Measurements from ENCODE around the gene ABCA4.
A peak's percentile ranks its signal among the peaks of the same experiment; 100 is the strongest.

The ABCA4 gene

GRCh38 chr1:94047949-94048348, 73.0 kb downstream of the ABCA4 start:
- DNase-seq: no peak

DNA sequence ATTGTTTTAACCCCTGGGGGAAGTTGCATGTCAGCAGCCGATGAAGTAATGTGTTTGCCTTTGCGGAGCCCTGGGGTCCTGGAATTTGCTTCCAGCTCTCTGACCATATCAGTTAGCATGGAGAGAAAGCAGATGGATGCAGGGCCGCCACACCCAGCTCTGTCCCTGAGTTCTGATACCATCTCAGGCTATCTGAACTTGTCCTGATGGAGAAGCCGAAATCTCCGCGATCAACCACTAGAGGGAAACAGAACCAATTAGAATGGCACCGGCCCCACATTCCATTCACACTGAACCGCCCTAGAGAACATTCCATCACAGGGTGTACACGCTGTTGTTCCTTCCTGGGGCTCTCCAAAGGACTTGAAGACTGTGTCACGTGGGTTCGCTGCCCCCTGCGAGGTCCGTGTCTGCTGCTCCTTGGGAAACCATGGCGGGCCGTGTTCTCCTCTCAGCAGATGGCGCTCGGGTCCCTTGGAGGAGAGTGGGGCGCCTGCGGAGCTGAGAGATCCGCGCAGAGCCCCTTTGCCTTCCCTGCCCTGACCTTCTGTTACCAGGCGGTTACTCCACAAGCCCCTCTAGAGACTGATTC, 75.4 kb downstream of the ABCA4 start:
- peak; percentile 28 for DNase-seq

DNA sequence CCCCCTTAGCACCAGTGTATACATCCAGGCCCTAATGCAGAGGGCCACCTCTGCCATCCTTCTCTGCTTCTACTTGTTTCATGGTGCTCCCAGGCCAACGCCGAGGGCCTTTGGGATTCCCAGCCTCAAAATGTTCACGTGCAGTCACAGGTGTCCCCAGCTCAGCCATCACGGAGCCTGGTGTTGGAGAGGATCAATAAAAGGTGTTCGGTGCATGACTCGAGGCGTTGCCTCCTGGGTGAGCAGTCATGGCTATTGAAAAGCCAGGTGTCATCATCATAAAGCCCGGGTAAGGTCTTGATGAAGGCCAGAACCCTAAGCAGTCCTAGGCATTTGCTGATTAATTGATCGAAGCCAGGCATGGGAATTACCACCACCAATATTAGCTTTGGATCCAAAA, 76.1 kb downstream of the ABCA4 start:
- no peak for DNase-seq

DNA sequence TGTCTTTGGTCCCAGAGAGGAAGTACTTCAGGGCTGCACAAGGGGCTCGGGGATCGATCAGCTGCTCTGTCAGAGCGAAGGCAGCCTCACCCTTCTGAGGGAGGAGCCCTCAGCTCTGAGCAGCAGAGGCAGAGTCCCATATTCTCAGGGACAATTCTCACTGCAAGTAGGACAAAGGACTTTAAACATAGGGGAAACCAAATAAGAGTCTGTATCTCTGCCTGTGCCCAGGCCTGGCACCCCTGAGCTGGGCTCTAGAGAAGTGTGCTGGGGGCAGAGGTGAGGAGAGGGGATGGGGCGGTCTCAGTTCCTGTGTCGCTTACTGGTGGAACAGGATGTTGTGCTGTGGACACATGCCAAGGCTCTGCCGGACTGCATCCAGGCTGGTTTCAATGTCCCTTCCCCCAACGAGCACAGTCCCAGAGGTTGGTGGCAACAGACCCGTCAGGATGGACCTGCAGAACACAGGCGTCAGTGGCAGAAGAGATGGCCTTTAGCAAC, 76.6 kb downstream of the ABCA4 start:
- peak; percentile 16 for DNase-seq

- no peak for DNase-seq
These were observed 77.1 kb downstream of the ABCA4 start for GRCh38 chr1:94043738-94044289.

- DNase-seq: no peak
These were observed 78.6 kb downstream of the ABCA4 start for GRCh38 chr1:94042388-94042787.

DNA sequence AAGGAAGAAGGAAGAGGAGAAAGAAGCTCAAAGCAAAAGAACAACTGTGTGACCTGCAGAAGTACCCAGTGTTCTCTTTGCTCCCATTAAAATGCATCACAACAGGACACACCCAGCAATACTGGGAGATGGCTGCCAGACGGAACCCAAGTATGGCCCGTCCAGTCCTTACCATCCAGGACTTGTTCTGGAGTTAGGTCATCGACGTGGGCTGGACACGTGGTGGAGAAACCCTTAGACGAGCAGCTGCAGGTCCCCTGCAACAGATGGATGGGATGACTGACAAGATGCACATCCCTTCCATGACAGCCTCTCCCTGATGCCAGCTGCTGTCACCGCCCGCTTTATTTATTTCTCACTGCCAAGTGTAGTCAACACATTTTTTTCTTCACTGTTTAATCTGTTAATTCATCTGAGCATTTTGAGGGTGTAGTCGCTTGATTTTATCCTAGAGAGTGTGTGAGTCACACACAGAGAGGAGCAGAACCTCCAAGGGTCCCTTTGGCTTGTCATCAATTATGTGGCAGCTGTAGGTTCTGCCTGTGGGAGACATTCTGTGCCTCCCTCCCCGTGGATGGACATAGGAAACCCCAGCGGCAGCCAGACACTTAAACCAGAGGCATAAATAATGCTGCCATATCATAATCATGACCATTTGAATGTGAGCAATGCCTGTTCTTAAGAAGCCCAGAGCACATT, 80.9 kb downstream of the ABCA4 start:
- DNase-seq: no peak

GRCh38 chr1:94039514-94039870, 81.5 kb downstream of the ABCA4 start:
- peak; percentile 33 for DNase-seq

DNA sequence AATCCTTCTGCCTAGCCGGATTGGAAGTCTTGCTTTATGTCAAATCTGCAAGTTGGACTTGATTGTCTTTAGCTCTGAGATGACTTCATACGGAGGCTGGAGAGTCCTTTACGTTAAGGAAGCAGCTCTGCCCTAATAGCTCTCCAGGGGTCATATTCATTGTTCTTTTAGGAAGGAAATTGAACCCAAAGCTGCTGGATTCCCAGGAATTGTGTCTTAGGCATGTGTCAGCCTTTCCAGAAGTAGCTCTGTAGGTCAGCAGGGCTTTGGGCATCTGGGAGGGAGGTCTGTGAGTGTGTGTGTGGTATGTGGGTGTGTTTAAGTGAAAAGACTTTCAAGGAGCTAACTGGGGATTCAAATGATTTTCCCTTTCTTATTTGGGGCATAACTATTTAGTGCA, 82.4 kb downstream of the ABCA4 start:
- no peak for DNase-seq

- DNase-seq: no peak
These were observed 83.3 kb downstream of the ABCA4 start for GRCh38 chr1:94037392-94038229.

DNA sequence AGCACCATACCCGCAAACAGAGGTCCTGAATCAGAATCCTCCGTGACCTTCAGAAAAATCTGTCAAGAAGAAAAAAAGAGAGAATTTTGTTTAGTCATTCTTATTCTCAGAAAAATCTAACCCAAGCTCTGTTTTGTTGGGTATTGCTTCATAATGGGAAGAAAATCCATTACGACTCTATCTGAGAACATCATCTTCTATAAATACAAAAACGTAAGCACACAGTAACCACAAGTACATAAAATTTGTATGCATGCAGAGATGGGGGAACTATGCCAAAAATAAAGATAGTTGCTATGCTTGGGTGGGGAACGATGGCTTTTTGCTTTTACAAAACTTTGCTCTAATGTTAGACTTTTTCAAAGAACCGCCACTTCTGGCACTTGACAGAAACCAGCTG, 84.2 kb downstream of the ABCA4 start:
- DNase-seq: no peak

- no peak for DNase-seq
These were observed 87.1 kb downstream of the ABCA4 start for GRCh38 chr1:94033849-94034248.

DNA sequence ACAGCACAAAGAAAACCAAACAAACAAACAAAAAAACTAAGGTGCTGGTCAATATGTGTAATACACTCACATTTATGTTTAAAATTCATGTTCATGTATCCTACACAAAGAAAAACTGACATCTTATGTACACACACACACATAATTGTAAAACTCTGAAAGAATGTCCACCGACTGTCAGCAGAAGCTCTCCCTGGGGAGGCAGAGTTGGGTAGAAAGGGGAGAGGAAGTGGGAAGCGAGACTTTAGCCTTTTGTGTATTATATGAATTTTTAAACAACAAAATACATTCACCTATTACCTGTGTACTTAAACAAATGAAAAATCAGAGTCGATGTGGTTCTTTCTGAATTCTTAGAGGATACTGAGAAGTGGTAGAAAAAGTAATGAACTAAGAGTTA, 88.3 kb downstream of the ABCA4 start:
- no peak for DNase-seq

DNA sequence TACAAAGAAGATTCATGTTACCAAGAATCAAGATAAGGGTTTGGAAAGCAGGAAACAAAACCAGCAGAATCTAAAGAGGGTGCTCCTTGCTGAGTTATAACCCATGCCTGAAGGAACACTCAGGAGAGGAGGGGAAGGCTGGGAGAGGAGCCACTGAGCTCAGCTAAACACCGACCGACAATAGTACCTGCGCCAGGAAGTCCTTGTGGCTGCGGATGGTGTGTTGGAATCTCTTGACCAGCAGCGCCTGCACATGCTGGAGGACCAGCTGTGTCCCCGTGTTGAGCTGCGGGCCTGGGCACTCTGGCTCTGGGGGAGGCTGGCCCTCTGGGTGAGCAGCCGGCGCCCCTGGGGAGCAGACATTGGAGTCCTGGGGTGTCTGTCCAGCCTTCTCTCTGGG, 89.4 kb downstream of the ABCA4 start:
- no peak for DNase-seq

DNA sequence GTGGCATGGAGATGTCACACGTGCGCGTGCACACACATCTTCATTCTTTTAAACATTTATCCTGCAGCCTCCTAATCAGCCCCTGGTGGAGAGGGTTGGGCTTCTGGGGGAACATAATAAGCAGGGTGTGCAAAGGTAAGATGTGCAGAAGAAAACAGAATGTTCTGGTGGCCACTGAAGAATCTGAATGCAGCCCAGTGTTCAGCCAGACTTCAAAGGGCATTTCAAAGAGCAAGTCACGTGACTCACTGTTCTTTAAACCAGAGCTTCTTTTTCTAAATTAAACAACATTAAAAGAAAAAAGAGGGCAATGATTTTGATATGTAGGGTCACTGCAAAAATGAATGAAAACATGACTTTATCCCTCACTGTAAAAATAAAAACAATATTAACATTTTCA, 89.8 kb downstream of the ABCA4 start:
- no peak for DNase-seq

DNA sequence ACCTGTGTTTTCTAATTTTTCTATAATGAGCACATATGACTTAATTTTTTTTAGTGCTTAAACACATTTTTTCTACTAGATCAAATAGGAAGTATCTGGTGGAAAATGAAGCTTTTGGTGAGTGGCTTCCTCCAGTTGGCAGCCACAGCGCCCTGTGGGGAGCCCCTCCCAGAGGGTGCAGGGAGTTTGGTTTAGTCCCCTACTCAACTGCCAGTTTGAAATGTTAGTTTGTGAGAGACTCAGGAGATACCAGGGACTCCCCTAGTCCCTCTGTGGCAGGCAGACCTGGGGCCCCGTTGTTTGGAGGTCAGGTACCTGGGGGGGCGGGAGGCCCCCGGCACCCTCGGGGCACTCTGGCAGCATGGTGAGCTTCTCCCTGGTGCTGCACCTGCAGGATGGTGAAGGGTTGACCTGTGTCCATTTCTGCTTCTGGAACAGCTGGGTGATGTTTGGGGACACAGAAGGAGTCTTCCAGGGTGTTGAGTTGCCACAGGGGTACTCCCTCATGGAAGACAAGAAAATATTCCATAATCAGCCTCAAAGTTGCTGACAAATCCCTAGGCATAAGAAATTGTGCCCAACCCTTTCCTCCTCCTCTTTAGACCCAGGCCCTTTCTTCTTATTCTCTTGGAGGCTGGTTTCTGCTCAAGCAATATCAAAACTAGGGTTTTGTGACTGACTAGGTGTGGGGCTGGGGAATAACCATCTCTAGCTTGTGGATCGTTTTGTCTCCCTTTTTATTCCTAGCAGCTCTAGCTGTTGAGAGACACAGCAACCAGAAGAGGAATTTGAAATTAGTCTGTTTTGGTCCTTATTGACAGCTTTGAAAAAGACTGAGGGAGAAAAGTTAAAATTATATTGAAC, 91.6 kb downstream of the ABCA4 start:
- no peak for DNase-seq

DNA sequence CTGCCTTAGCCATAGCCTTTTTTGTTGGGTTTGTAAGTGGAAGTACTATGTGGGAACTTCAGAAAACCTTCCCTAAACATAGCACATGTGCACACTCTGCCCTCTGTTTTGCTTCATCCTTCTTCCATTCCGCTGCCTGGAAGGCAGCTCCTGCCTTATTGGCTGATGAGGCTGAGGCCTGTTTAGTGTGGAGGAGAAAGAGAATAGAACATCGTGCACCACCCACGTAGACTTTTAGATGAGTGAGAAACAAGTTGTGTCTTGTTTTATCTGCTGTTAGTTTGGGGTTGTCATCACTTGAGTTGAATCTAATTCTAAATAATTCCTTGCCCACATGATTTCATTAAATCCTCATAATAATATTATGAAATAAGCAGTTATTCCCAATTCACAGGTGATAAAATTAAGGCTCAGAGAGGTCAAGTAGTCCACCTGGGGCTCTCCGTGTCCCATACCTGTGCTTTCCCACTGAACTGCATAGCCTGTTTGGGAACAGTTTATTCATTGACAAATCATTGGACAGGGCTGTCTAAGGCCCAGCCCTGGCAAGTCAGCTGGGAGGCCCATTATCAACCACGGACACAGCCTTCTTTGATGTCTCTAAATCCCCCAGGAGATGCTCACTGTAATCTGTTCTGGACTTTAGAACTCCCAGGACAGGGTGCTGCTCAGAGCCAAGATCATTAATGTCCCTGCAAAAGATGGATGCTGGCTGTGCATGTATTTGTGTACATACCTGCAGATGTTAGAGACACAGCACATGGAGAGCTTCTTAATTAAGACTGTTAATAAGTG, 93.0 kb downstream of the ABCA4 start:
- no peak for DNase-seq

DNA sequence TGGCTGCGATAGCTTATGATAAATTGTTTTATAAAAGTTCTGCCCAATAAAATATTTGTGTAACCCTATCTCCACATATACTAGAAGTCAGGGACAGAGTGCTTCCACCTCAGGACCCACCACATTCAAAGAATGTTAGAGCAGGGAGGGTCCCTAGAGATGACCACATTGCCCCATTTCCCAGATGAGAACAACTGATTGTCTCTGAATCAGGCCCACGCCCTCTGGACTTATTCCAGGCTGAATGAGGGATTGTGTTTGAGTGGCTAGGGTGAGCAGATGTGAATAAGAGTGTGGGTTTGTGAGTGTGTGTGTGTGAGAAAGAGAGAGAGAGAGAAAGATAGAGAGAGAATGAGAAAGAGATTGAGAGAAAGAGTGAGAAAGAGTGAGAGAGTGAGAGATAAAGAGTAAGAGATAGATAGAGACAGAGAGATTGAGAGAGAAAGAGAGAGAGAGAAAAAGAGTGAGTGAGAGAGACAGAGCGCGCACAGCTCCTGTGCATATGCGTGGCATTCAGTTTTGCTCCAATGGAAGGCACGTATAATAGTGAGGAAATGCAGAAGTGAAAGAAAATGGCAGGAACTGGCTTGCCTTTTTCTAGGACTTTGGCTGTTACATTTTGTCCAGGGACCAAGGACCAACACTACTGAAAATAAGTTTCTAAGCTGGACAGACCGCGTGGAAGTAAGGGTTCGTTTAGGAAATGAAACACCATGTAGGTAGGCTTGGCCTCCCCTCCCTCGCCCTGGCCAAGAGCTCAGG, 94.1 kb downstream of the ABCA4 start:
- DNase-seq: no peak

- DNase-seq: peak; percentile 50
These were observed 95.3 kb downstream of the ABCA4 start for GRCh38 chr1:94025383-94026340.

All from NCI-H1092 treated with DMSO at 0.1 percent for 48 hours (cell line).